ENCODE measurements around the gene LRRC7. TPM values are rescaled to one million over a fixed set of nuclear protein-coding genes. Genes with fewer than 3 reads are reported as not detected.

The LRRC7 gene
- total and polyA plus RNA-seq, 2 experiments from 2014 or later: 1.2 TPM; not detected in 1

DNA sequence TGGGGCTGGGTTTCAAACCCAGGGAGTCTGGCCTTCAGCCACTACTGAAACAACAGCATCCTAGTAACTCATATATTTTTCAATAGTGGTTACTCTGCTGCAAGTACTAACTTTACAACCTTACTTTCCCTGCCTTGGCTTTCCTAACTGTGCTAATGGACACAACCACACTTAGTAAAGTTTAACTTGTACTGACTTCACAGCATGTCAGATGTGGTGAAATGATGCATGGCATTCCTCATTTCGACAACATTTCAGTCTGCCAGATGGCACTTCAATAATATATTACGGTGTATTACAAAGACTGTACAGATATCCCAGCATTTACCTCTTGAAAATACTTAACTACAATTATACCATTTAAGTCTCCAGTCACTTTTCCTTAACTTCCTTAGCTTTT, 27.8 kb downstream of the LRRC7 start:
- Histone ChIP-seq H3K27me3 (ENCODE audit: insufficient read depth) (no peaks in the 10 kb centered on the region), H3K4me1 (ENCODE audit: insufficient read depth) (no peaks in the 10 kb centered on the region), H3K9me2 (ENCODE audit: insufficient read depth) (no peaks in the 10 kb centered on the region), H3F3A (replicated peaks; ENCODE audit: low read depth) (no peaks in the 10 kb centered on the region), H2AFZ (no peak overlapping the region), H3K4me2 (no peak overlapping the region), H3K4me3 (no peak overlapping the region), H3K79me2 (replicated peaks; ENCODE audit: insufficient read depth) (no peaks in the 10 kb centered on the region), H4K20me1 (replicated peaks; ENCODE audit: insufficient read depth) (no peaks in the 10 kb centered on the region), H3K36me3 (ENCODE audit: insufficient read depth) (no peaks in the 10 kb centered on the region), H3K27ac (ENCODE audit: low read depth) (no peak overlapping the region)
- DNase-seq (ENCODE audit: low spot score) (no peak), ATAC-seq (no peak)
- no peaks in the 10 kb centered on the region for H3K36me3 Mint-ChIP-seq (ENCODE audit: low read depth)
- no peaks in the 10 kb centered on the region for H3K4me1 Mint-ChIP-seq
- H3K27ac Mint-ChIP-seq: no peak overlapping the region
- H3K9me3 Mint-ChIP-seq: no peaks in the 10 kb centered on the region
- no peak overlapping the region for H3K4me3 Mint-ChIP-seq
- no peaks in the 10 kb centered on the region for H3K27me3 Mint-ChIP-seq (ENCODE audit: insufficient read depth, low read depth, poor library complexity)
- TF ChIP-seq, protein P1, sequence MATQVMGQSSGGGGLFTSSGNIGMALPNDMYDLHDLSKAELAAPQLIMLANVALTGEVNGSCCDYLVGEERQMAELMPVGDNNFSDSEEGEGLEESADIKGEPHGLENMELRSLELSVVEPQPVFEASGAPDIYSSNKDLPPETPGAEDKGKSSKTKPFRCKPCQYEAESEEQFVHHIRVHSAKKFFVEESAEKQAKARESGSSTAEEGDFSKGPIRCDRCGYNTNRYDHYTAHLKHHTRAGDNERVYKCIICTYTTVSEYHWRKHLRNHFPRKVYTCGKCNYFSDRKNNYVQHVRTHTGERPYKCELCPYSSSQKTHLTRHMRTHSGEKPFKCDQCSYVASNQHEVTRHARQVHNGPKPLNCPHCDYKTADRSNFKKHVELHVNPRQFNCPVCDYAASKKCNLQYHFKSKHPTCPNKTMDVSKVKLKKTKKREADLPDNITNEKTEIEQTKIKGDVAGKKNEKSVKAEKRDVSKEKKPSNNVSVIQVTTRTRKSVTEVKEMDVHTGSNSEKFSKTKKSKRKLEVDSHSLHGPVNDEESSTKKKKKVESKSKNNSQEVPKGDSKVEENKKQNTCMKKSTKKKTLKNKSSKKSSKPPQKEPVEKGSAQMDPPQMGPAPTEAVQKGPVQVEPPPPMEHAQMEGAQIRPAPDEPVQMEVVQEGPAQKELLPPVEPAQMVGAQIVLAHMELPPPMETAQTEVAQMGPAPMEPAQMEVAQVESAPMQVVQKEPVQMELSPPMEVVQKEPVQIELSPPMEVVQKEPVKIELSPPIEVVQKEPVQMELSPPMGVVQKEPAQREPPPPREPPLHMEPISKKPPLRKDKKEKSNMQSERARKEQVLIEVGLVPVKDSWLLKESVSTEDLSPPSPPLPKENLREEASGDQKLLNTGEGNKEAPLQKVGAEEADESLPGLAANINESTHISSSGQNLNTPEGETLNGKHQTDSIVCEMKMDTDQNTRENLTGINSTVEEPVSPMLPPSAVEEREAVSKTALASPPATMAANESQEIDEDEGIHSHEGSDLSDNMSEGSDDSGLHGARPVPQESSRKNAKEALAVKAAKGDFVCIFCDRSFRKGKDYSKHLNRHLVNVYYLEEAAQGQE (IDR thresholded peaks at IDR 0.05; ENCODE audit: unreplicated experiment): no peak
- TF ChIP-seq, protein P2, sequence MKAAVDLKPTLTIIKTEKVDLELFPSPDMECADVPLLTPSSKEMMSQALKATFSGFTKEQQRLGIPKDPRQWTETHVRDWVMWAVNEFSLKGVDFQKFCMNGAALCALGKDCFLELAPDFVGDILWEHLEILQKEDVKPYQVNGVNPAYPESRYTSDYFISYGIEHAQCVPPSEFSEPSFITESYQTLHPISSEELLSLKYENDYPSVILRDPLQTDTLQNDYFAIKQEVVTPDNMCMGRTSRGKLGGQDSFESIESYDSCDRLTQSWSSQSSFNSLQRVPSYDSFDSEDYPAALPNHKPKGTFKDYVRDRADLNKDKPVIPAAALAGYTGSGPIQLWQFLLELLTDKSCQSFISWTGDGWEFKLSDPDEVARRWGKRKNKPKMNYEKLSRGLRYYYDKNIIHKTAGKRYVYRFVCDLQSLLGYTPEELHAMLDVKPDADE (IDR thresholded peaks at IDR 0.05): no peak
- TF ChIP-seq, protein P3, sequence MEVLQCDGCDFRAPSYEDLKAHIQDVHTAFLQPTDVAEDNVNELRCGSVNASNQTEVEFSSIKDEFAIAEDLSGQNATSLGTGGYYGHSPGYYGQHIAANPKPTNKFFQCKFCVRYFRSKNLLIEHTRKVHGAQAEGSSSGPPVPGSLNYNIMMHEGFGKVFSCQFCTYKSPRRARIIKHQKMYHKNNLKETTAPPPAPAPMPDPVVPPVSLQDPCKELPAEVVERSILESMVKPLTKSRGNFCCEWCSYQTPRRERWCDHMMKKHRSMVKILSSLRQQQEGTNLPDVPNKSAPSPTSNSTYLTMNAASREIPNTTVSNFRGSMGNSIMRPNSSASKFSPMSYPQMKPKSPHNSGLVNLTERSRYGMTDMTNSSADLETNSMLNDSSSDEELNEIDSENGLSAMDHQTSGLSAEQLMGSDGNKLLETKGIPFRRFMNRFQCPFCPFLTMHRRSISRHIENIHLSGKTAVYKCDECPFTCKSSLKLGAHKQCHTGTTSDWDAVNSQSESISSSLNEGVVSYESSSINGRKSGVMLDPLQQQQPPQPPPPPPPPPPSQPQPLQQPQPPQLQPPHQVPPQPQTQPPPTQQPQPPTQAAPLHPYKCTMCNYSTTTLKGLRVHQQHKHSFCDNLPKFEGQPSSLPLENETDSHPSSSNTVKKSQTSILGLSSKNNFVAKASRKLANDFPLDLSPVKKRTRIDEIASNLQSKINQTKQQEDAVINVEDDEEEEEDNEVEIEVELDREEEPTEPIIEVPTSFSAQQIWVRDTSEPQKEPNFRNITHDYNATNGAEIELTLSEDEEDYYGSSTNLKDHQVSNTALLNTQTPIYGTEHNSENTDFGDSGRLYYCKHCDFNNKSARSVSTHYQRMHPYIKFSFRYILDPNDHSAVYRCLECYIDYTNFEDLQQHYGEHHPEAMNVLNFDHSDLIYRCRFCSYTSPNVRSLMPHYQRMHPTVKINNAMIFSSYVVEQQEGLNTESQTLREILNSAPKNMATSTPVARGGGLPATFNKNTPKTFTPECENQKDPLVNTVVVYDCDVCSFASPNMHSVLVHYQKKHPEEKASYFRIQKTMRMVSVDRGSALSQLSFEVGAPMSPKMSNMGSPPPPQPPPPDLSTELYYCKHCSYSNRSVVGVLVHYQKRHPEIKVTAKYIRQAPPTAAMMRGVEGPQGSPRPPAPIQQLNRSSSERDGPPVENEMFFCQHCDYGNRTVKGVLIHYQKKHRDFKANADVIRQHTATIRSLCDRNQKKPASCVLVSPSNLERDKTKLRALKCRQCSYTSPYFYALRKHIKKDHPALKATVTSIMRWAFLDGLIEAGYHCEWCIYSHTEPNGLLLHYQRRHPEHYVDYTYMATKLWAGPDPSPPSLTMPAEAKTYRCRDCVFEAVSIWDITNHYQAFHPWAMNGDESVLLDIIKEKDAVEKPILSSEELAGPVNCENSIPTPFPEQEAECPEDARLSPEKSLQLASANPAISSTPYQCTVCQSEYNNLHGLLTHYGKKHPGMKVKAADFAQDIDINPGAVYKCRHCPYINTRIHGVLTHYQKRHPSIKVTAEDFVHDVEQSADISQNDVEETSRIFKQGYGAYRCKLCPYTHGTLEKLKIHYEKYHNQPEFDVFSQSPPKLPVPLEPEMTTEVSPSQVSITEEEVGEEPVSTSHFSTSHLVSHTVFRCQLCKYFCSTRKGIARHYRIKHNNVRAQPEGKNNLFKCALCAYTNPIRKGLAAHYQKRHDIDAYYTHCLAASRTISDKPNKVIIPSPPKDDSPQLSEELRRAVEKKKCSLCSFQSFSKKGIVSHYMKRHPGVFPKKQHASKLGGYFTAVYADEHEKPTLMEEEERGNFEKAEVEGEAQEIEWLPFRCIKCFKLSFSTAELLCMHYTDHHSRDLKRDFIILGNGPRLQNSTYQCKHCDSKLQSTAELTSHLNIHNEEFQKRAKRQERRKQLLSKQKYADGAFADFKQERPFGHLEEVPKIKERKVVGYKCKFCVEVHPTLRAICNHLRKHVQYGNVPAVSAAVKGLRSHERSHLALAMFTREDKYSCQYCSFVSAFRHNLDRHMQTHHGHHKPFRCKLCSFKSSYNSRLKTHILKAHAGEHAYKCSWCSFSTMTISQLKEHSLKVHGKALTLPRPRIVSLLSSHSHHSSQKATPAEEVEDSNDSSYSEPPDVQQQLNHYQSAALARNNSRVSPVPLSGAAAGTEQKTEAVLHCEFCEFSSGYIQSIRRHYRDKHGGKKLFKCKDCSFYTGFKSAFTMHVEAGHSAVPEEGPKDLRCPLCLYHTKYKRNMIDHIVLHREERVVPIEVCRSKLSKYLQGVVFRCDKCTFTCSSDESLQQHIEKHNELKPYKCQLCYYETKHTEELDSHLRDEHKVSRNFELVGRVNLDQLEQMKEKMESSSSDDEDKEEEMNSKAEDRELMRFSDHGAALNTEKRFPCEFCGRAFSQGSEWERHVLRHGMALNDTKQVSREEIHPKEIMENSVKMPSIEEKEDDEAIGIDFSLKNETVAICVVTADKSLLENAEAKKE (CRISPR knock-in tag; IDR thresholded peaks at IDR 0.05): no peak
- TF ChIP-seq NANOG (IDR thresholded peaks at IDR 0.05; ENCODE audit: borderline replicate concordance): no peak
- TF ChIP-seq EZH2 (IDR thresholded peaks at IDR 0.05; ENCODE audit: low read depth, unreplicated experiment): no peak
- no peak for TF ChIP-seq EZH2phosphoT487 (IDR thresholded peaks at IDR 0.05; ENCODE audit: unreplicated experiment)
- TF ChIP-seq STAT1 (IDR thresholded peaks at IDR 0.05; ENCODE audit: unreplicated experiment): no peak
- no peak for TF ChIP-seq CREB1 (CRISPR knock-in tag; IDR thresholded peaks at IDR 0.05; ENCODE audit: low read depth)
- no peak for TF ChIP-seq ZNF114 (CRISPR knock-in tag; IDR thresholded peaks at IDR 0.05)
- TF ChIP-seq ZNF331 (CRISPR knock-in tag; IDR thresholded peaks at IDR 0.05; ENCODE audit: low read depth): no peak
- TF ChIP-seq, protein P4, sequence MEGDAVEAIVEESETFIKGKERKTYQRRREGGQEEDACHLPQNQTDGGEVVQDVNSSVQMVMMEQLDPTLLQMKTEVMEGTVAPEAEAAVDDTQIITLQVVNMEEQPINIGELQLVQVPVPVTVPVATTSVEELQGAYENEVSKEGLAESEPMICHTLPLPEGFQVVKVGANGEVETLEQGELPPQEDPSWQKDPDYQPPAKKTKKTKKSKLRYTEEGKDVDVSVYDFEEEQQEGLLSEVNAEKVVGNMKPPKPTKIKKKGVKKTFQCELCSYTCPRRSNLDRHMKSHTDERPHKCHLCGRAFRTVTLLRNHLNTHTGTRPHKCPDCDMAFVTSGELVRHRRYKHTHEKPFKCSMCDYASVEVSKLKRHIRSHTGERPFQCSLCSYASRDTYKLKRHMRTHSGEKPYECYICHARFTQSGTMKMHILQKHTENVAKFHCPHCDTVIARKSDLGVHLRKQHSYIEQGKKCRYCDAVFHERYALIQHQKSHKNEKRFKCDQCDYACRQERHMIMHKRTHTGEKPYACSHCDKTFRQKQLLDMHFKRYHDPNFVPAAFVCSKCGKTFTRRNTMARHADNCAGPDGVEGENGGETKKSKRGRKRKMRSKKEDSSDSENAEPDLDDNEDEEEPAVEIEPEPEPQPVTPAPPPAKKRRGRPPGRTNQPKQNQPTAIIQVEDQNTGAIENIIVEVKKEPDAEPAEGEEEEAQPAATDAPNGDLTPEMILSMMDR (conservative IDR thresholded peaks at IDR 0.05; ENCODE audit: low read depth in 2 of 2): no peak
- no peak for TF ChIP-seq JUNB (IDR thresholded peaks at IDR 0.05; ENCODE audit: unreplicated experiment)
